GM12892 (cell line): ENCODE data around the gene TRAF4.

ENCODE experiments used
- DNase-seq: peaks from one replicate; pipeline ENCODE4 v3.0.0; 2011; ENCODE audit not compliant: insufficient read length
- FAIRE-seq: peaks from 2 replicates; lab custom pipeline; 2011; peaks lifted over from hg19 to GRCh38; lab: Jason Lieb, UNC
- POLR2A ChIP-seq: IDR thresholded peaks from 2 replicates; pipeline ENCODE4 v1.6.1; 2011; ENCODE audit warnings: low read depth, low read length, control low read depth
- POLR2AphosphoS5 ChIP-seq: IDR thresholded peaks from 2 replicates; pipeline ENCODE4 v1.6.1; 2011; ENCODE audit warnings: low read depth, low read length, control low read depth
- TAF1 ChIP-seq: IDR thresholded peaks from 2 replicates; pipeline ENCODE4 v1.6.1; 2011; ENCODE audit warnings: low read depth, mild to moderate bottlenecking, control low read depth, low read length, borderline replicate concordance

TRAF4 gene

DNA sequence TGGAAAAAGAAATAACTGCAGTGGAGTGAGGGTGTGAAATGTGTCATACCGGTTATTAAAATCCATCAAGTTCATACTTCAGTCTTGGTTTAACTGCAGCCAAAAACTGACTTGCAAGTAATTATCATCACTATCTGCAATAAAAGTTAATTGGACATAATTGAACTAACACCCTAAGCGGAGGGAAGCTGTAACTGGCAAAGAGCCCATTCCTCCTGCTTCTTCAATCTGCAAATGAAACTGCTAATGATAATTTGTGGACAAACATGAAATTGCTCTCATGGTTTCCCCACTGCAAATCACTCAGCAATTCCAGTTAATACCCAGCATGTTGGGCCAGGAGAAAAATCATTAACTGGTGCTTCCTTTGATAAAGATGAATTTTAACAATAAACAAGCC is 52.3 kb downstream of the TRAF4 start:
- FAIRE-seq: no peak
- TF ChIP-seq TAF1 (no peak), POLR2A (no peak), POLR2AphosphoS5 (no peak)
- no peak for DNase-seq
